ENCODE results near the gene TUSC2.

The TUSC2 gene

DNA sequence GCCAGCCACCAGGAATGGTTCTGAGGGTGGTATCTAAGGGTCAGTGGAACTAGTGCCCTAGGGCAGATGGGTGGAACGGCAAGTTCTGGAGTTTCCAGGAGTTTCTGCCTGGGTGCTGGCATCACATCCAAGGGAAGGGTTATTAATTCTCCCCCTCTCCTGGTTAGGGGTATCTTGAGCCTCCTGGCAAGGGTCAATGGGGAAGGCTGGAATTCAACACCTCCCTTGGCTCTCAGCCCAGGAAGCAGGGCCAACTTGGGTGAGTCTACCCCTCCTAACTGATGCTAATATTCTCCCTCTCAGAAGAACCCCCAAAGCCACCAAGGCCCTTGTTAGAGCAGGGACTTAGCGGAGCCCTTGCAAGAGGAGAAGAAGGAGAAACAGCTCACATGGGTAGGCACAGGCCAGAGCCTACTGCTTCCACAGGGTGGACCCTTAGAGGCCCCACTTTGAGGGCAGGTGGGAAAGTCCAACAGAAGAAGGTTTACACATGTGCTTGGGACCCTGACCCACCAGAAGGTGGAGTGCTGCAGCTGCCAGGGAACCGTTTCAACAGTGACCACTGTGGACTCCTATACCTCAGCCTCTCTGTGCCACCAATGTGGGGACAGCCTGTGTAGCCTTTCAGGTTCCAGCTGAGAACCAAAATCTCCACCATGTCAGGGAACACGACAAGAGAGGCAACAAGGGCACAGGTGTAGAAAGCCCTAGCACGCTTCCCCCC, 28.0 kb upstream of the TUSC2 start:
- DNase-seq = no peak

GRCh38 chr3:50354850-50355249, 26.8 kb upstream of the TUSC2 start:
- no peak for DNase-seq

GRCh38 chr3:50354186-50354764, 26.3 kb upstream of the TUSC2 start:
- DNase-seq = no peak

GRCh38 chr3:50353245-50354004, 25.4 kb upstream of the TUSC2 start:
- DNase-seq = no peak

GRCh38 chr3:50352781-50353180, 24.8 kb upstream of the TUSC2 start:
- DNase-seq = no peak

DNA sequence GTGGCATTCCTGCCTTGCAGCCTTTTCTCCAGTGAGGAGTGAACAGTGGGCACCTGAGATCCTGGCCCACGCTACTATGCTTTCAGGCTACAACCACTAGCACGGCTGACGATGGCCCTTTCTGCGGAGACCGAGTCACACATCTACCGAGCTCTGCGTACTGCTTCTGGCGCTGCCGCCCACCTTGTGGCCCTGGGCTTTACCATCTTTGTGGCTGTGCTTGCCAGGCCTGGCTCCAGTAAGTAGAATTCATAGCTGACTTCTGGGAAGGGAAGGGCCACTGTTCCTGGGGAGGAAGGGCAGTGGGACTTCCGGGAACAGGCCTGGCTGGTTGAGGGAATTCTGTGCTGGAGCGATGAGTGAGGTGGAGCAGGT, 23.3 kb upstream of the TUSC2 start:
- DNase-seq = no peak

DNA sequence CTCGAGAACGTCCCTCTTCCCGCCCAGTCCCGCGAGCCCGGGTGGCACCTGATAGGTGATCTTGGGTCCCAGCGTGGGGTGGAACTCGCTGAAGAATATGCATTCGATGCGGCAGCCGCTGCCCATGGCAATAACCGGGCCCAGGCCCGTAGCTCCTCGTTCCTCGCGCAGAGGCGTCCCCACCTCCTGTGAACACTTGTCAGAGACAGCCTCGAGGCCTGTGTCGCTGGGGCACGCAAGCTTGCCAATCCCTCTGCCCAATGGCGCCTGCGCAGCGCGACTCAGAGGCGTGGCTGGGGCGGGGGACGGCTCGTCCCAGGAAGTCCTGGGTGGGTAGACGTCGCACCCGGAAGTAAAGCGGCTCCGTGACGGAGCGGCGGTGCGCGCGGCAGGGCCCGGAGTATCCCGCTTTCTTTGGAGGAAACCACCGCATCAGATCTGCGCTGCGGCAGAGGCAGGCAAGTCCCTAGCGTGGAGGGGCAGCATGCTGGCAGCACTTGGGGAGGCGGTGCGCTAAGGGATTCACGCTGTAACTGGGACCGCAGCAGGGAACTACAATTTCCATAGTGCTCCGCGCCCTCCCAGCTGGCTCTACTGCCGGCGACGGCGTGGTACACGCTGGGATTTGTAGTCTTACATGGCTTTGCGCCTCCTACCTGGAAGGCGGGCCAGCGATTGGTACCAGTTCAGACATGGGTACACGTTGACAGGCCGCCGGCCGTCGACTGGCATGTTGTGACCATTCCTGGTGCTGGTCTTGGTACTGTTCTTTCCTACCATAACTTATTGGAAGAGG, 22.7 kb upstream of the TUSC2 start, which contains the start of the genes CYB561D2 and NPRL2:
Gene CYB561D2 (plus strand): TSS at position 336 of the 796 bp plus-strand sequence. CDS start 572 bp downstream, outside the sequence.
Gene NPRL2 (minus strand): TSS at position 249 of the 796 bp plus-strand sequence. CDS start 123 bp downstream, at position 126.
- DNase-seq = peak; percentile 99

DNA sequence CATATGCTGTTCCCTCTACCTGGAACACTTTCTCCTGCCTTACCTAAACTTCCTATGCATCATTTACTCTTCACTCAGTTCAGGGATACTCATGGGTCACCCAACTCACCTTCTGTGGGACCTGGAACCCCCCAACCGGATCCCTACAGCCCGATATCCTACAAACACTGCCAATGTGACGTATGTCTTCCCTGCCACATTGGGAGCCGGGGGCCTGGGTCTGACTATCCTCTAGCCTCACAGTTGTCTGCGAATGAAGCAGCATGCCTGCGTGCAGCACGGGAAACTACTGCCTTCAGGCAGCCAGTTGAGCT, 22.1 kb upstream of the TUSC2 start:
- DNase-seq = no peak

- DNase-seq = no peak
Measured at GRCh38 chr3:50347187-50347813, 19.3 kb upstream of the TUSC2 start.

- peak; percentile 67 for DNase-seq
Measured at GRCh38 chr3:50345586-50346234, 17.7 kb upstream of the TUSC2 start, which contains the start of gene ZMYND10. Gene ZMYND10, minus strand, starts transcription at chr3:50345732. Its CDS starts 153 bp downstream, at chr3:50345579.

DNA sequence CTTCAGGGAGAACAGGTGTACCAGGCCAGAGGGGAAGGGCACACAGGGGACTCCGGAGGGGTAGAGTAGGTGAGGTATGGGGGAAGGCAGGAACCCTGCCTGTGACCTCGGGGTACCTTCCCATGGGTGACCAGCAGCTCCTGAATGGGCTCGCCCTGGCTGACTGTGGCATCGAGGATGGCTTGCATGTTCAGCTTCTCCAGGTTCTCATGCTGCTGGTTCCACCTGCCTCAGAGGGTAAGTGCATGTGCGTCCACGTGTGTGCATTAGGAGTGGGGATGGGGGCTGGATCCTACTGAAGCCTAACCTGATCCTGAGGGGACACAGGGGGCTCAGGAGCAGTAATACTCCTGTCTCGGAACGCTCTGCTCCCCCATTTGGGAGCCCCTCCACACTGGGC, 17.0 kb upstream of the TUSC2 start:
- DNase-seq = no peak

GRCh38 chr3:50342813-50343633, 15.0 kb upstream of the TUSC2 start:
- DNase-seq = no peak

- DNase-seq = no peak
Measured at GRCh38 chr3:50341996-50342650, 14.1 kb upstream of the TUSC2 start.

DNA sequence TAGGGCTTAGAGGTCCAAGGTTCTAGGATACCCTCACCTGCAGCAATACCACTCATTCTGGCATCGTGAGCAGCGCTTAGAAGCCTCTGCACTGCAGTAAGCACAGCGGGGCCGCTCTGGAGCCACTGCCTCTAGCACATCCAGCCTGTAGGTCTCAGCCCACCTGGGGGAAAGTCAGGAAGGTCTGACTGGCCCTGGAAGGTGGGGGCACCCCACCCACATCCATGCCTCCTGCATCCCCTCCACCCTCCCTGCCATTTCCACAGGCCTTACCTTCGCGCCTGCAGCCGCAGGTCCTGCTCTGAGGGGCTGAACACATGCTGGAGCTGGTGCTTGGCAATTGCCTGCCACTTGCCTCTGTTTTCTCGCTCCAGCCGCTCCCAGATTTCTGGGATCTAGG, 13.5 kb upstream of the TUSC2 start:
- DNase-seq = no peak

GRCh38 chr3:50340448-50341329, 12.7 kb upstream of the TUSC2 start, which contains the start of gene RASSF1:
Gene RASSF1, minus strand, starts transcription at chr3:50340836. Its CDS starts 31 bp downstream, at chr3:50340805.
- peak; percentile 71 for DNase-seq

DNA sequence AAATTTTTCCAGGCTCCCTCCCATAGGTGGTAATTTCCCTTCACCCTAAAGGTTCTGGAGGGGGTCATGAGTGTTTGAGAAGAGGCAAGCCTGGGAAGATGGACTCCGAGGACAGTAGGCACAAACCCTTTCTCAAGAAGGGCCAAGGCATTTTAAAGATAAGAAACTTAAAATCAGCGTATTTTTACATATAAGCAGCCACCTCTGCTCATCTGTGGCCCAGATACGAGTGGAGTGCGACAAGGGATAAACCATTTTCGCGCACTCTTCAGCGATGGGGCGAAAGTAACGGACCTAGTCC, 12.1 kb upstream of the TUSC2 start:
- DNase-seq = no peak

- DNase-seq = no peak
Measured at GRCh38 chr3:50339485-50340146, 11.6 kb upstream of the TUSC2 start.

- DNase-seq = no peak
Measured at GRCh38 chr3:50338965-50339364, 10.9 kb upstream of the TUSC2 start.
